Sigmoid colon (tissue), 4 donors: ENCODE measurements around the gene UPK3A.

Experiments
- EP300 ChIP-seq, 4 donors: sonication (generic); formaldehyde crosslinking; IDR thresholded peaks; one replicate each; pipeline ENCODE4 v1.6.1; 2017; ENCODE audit warnings: antibody characterized with exemption in 4 of 4
- POLR2A ChIP-seq, 2 donors: fragments of 450-650 bp; IDR thresholded peaks; one replicate each; pipeline ENCODE4 v1.6.1; 2016; ENCODE audit warnings: antibody characterized with exemption in 2 of 2, mild to moderate bottlenecking in 2 of 2, moderate library complexity in 2 of 2
- TF ChIP-seq, protein P1 (sequence below), 4 experiments: fragments of 450-650 bp in 3 of 4; fragments of 200-600 bp in 1 of 4; IDR thresholded peaks; one replicate each; pipeline ENCODE4 v1.5.1; 2016 to 2019; ENCODE audit warnings: antibody characterized with exemption in 4 of 4, mild to moderate bottlenecking in 3 of 4, moderate library complexity in 2 of 4

DNA sequence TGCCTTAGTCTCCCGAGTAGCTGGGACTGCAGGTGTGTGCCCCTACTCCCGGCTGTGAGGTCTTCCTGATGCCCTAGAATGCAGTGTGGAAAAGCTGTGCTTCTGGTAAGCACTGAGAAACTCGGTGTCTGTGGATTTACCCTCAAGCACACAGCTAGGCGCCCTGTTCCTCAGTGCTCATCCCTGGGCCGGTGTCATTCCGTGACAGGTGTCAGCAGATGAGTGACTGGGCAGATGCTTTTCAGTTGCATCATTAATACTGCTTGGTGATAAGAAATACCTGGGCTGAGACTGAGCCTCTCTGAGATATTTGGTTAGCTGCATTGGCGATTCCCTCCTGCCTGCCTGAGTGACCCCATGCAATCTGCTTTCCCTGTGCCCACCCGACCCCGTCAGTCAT lies 46.7 kb downstream of the UPK3A start:
- TF ChIP-seq, protein P1, sequence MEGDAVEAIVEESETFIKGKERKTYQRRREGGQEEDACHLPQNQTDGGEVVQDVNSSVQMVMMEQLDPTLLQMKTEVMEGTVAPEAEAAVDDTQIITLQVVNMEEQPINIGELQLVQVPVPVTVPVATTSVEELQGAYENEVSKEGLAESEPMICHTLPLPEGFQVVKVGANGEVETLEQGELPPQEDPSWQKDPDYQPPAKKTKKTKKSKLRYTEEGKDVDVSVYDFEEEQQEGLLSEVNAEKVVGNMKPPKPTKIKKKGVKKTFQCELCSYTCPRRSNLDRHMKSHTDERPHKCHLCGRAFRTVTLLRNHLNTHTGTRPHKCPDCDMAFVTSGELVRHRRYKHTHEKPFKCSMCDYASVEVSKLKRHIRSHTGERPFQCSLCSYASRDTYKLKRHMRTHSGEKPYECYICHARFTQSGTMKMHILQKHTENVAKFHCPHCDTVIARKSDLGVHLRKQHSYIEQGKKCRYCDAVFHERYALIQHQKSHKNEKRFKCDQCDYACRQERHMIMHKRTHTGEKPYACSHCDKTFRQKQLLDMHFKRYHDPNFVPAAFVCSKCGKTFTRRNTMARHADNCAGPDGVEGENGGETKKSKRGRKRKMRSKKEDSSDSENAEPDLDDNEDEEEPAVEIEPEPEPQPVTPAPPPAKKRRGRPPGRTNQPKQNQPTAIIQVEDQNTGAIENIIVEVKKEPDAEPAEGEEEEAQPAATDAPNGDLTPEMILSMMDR (IDR thresholded peaks at IDR 0.05), result no peak
- TF ChIP-seq POLR2A (IDR thresholded peaks at IDR 0.05) (no peak), EP300 (IDR thresholded peaks at IDR 0.05) (no peak)
